GM21528 (cell line): ENCODE results near the gene LDLRAD4.

Source experiments
- ATAC-seq: cut with Tn5 transposase; IDR thresholded peaks from one replicate; pipeline ENCODE4 v1.9.1; 2021; ENCODE audit warnings: mild to moderate bottlenecking, moderate library complexity; ENCODE audit not compliant: unreplicated experiment, low FRiP score

LDLRAD4 gene

DNA sequence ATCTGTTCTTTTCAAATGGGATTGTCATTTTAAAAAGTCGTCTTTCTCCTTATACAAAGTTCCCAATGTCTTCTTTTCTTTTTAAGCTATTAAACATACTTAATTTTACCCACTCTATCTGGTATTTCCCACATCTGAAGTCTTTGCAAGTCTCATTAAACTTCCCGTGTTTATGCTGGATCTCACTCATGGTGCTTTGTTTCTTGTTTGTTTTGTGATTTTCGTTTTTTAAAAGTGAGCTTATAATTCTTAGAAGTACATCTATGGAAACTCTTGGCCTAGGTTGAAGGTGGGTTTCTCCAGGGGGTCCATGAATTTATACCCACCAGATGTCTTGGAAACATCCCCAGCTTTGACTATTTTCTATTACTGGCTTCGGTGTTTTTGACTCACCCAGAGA, 299.8 kb downstream of the LDLRAD4 start:
- no peak for ATAC-seq

DNA sequence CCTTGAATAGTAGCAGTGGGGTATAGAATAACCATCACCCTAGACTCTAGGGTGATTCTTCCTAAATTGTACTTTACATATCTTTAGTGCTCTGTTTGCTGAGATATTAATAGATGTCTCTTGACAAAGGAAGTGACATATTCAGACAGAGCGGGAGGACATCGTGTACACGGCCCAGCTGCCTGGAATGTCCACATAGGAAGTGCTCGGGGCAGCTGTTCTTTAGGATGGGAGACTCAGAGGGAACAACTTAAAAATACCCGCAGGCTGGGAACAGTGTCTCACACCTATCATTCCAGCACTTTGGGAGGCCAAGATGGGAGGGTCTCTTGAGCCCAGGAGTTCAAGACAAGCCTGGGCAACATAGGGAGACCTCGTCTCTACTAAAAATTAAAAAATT, 301.7 kb downstream of the LDLRAD4 start:
- ATAC-seq: no peak

DNA sequence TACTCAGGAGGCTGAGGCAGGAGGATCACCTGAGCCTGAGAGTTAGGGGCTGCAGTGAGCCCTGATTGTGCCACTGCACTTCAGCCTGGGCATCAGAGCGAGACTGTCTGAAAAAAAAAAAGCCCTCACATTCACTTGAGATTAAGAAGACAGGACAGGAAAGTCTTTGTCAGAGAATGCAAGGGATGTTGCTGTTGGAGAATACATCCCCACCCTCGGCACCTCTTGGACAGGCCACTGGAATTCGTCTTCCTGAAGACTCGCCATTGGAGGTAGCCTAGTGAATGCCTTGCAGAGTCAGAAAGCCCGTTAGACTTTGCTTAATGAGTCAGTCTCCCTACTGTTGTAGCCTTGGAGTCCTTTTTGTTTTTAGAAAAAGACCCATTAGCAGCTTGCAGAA, 302.2 kb downstream of the LDLRAD4 start:
- no peak for ATAC-seq

DNA sequence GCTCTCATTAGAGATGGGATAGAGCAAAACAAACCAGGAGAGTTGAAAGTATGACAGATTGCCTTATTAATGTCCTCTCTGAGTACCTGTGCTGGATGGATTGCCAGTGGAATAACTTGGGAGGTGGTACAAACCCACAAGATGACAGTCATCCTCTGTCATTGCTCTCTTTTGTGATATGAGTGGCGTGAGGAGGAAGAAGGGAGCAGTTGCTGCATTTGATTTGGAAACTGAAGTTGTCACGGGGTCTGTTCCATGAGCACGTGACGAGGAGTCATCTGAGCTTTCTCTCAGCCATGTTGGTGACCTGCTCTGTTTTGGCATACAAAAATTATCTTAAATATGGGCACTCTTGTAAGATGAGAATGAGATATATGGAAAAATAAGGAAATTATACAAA, 302.9 kb downstream of the LDLRAD4 start:
- ATAC-seq: no peak

DNA sequence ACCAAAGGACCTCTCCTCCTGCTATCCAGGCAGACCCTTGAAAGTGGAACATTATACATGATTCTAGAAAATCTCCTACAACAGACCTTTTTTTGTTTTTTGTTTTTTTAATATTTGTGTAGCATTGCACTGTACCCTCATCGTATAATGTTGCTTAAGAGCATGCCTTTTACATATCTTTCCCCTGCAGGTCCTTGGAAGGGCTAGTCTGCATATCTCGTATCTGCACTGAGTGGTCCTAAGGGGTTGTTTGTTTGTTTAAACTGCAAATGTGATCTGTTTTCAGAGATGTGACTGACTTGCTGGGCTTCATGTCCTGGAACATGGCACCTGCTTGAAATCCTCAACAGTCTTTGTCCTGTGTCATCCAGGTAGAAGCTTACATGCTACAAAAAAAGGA, 303.7 kb downstream of the LDLRAD4 start:
- ATAC-seq: no peak

DNA sequence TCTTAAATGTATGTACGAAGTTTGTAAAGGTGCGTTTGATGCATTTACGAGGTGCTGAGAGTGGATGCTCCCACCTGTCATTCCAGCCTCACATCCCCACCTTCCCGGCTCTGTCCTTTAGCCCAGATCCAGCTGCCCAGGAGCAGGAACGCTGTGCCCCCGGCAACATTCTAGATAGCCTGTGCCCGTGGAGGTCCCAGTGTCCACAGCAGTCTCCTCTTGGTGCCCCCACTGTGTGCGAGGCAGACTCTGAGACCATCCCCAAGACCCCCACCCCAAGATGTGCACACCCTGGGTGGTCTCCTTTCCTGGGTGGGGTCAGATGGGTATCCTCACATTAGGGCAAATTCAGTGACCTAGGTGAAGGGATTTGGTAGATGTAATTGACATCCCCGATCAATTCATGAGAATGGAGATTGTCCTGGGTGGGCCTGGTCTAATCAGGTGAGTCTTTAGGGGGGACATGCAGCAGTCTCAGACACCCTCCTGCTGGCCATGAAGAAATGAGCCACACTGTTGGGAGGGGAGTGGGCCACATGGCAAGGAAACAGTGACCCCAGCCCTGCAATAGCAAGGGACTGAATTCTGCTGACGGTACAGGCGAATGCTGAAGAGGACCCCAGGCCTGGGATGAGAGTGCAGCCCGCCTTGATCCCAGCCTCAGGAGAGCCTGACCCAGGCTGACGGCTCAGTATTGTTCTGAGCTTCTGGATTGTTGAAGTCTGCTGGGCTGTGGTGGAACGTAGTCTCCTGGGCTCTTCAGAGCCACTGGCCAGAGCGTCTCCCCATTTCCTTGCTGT, 304.5 kb downstream of the LDLRAD4 start:
- ATAC-seq: no peak

DNA sequence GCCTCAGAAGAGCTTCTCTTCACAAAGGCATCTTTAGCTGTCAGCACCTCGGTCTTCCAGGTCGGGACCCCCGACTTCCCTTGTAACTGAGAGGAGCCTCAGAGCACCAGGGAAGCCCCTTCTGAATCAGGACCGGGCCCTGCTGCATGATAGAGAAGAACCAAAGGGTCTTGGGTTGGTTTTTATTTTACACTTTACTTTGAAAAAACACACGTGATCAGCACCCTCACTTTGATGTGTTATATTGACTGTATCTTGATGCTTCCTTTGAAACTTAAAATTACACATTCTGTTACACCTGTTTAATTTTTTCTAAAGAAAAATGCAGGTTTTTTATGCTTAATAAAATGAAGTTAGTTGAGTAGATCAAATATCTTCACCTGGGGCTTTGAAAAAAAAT, 305.5 kb downstream of the LDLRAD4 start:
- no peak for ATAC-seq

DNA sequence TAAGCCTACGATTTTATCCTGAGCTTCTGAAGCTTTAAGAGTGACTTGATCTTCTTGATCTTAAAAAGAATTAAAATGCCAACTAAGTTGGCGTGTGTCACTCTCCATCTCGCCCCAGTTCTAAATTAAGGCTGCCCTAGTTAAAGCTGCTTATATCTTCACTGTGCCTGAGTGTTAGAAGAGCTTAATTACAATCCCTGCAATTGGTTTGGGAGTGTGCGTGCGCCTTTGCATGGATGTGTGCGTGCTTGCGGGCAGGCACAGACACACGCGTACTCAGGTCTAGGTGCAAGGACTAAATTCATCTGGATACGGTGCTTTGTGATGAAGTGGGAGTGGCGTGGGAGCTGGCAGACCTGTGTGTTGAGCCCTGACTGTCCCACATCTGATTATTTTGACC, 306.3 kb downstream of the LDLRAD4 start:
- ATAC-seq: no peak

DNA sequence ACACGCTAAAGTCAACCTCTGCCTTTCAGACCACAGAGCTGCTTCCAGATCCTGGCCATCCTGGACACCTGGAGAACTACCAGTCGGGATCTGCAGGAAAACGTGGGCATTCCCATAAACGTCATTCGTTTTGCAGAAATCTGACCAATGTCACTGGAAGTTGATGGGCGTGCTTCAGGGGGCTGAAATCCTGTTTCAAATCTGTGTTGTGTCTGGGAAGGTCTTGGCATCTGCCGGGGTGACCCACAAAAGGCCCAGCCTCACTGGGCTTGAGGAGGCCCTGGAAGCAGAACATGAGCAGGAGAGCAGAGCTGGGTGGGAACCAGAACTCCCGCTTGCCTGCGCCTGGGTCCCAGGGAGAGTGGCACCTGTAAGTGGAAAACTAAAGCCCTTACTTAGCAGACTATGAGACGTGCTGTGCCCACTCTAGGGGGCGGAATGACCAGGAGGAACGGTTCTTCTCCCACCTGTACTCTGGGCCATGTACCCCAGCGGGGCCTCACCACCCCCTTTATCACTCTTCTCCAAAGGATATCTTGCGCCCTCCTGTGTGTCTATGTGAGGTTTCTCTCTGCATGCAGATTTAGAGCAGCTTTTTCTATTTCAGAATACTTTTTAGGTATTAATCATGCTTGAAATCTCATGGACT, 306.9 kb downstream of the LDLRAD4 start:
- no peak for ATAC-seq

DNA sequence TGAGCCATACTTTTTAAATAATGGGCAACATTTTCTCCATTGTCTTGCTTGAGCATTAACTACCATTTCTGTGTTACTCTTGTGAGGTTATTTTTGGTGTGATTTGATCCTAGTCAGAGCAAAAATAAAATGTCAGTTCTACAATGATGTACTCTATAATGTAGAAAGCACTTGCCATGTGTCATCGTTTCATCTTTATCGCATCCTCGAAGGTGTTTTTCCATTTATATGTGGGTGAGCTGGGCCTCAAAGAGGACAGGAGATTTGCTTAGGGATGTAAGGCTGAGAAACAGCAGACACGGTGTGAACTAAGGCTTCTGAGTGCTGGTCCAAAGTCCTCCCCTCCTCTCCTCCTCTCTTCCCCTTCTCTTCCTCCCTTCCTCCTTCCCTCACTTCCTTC, 308.0 kb downstream of the LDLRAD4 start:
- no peak for ATAC-seq

DNA sequence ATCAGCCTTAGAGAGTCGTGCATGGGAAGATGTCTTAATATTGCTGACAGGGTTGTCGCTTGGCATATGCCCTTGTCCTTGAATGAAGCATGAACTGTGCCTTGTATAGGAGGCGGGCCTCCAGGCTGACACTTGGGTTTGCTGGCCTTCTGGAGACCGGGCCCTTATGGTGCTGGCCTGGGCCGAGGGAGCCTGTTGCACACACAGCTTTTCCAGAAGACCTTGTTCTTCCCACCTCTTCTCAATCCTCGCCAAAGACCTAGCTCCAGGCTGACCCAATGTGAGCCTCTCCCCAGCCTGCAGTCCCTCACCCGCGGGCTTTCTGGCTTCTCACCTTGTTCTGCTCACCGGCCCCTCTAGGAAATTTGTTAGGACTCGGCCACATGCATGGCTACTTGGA, 308.7 kb downstream of the LDLRAD4 start:
- ATAC-seq: no peak

DNA sequence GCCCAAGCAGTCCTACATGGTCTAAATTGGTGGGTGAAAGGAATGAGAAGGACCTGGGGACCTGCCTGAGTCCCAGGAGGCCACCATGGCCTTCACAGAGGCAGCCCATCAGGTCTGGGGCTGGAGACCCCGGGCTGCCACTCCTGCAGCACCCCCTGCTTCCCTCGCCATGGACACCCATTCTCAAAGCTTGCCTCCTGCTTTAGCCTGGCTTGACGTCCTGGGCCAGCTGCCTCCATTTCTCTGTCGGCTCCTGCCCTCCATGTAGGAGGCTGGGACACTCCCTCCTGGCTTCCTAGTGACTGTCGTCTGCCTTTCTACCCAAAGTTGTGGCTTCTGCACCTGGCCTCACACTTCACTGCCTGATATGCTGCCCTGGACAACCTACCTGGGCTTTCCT, 309.2 kb downstream of the LDLRAD4 start:
- ATAC-seq: no peak

DNA sequence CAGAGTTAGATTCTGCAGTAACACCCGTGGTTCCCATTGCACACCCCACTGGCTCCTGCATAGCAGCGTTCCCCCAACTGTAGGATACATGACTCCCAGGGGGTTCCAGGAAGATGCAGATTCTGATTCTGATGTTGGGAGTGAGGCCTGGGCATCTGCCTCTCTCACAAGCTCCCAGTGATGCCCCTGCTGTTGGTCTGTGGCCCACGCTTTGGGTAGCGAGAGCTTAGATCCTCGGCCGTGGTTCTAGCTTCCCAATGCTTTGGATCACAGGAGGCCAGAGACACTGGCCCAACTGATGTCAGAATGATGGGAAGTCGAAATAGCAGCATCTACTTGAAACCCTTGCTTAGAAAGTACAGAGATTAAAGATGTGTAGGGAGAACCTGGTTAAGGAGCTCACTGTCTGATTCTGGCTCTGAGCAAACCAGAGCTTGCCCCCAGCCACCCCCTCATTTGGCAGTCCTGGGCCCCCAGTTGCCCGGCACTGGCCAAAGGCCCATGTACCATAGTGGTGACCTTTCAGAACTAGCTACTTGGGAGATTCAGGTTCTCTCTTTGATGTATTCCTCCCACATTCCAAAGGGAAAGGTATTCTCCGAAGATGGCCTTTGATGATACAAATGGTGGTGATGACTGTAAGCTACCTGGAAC, 310.3 kb downstream of the LDLRAD4 start:
- ATAC-seq: no peak

DNA sequence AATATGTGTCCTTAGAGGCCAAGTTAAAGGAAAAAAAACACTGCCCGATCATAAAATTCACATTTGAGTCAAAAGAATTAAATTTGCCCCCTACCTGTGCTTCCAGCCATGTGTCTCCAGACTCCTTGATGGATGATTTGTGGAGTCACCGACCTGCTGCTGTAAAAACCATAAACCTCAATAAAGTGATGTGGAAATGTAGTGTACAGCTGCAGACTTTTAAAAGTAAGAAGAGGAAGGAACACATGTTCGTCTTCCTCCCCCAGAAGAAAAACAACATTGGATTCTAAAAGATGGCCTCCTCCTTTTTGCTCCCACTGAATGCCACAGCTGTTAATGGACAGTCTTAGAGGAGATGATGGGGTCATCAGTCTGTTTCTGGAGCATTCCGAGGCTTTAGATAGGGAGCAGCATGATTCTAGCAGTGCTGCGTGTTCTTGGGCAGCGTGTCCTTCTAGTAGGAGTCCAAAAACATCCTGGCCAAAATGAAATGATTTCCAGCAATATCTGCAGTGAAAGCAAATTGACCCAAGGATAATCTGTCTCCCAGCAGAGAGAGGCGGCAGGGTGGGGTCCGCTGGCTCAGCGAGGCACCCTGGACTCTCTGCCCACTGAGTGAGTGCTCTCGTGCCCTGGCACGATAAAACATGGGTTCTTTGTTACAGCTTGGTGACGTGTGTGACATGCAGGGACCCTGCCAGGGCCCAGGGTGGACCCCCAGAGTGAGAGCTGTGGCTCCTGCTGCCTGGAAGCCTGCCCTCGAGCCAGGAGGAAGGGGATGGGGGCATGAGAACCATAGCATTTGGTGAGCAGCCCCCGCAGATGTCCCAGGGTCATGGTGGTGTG, 311.7 kb downstream of the LDLRAD4 start:
- no peak for ATAC-seq

DNA sequence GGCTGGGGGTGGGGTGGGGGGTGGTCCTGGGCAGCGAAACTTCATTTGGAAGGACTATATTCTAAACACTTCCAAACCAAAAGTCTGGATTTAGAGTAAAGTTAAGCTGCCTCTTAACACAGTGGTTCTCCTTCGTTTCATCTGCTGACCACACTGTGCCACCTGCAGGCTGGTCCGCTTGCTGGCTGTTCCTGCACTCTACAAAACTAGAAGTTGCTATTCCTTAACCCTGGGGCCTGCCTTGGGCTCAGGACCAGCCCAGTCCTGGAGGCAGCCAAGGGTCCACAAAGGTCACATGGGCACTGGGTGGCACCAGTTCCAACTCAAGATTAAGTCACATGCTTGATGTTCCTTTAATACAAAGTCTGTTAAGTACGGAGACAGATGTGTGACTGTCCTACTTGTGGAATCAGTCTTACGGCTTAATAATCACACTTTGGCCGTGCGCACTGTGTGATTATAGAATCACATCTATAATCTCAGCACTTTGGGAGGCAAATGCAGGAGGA, 312.4 kb downstream of the LDLRAD4 start:
- ATAC-seq: no peak

DNA sequence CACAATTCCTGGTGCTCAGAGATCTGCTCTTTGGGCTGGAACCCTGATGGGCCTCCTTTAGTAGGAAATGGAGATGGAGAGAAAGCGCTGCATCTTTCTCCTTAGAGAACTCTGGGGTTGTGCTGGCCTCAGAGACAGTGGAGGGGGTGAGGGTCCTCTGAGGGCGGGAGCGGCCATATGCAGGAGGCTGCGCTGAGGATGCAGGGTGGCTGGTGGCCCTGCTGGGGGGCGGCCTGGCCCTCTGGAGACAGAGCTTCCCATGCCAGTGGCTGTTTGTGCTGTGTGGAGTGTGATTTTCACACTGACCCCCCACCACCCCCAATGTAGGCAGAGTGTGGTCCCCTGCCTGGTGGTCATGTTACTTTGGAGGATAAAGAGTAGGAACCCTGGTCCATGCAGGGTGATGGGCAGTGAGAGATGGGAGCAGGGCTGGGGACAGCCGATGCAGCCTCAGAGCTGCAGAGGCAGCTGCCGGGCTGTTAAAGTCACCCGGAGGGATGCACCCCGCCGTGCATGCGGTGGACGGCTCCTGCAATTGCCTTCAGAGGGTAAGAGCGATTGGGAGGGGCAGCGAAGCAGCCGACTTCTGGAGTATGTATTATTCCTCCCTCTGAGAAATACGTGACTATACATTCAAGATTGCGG, 313.2 kb downstream of the LDLRAD4 start:
- no peak for ATAC-seq

DNA sequence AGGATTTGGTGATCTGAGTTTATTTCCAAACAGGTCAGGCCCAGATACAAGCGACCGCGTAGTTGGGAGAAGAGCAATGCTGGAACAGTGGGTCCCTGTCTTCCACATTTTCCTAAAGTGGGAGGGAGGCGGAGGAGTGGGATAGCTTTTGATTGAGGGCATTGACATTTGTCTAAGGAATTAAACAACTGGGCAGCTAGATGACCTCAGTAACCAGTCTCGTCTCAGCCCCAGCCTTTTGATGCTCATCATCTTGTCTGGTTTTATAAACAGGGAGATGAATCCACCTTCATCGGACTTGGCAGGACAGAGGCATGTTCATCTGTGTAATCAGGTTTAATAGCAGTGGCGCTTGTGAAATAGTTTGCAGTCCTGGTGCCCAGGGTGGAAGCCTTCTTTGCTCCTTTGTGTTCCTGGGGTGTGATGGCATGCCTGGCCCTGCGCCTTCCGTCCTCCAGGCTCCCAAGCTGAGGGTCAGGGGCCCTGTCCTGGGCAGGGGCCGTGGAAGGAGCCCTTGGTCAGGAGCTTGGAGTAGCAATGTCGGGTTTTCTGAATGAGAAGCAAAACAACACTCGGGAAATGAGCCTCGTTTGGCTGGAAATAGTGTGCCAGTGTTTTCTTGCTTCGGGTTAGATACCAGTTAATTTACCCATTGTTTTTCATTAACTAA, 314.0 kb downstream of the LDLRAD4 start:
- no peak for ATAC-seq

DNA sequence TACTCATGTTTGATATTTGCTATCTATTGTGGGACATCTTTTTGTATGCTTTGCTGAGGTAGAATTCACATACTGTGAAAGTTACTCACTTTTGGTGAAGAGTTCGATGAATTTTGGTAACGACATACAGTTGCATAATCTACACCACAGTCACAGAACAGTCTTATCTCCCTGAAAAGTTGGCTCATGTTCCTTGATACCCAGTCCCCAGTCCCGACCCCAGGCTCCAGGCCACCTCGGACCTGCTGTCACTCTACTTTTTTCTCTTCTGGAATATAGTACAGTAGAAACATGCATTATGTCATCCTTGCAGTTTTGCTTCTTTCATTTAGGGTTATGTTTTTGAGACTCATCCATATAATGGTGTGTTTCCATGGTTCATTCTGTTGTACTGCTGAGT, 316.1 kb downstream of the LDLRAD4 start:
- ATAC-seq: no peak

DNA sequence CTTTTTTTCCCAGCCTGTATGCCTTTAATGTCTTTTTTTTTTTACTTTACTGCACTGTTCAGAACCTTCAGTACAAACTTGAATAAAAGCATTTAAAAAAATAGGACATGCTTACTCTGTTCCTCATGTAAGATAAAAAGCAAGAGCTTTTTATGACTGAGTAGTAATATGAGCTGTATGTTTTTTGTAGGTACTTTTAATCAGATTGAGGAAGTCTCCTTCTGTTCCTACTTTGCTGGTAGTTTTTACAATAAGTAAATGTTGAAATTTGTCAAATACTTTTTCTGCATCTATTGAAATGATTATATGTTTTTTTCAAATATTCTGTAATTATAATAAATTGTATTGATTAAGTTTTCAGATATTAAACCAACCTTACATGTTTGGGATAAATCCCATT, 318.0 kb downstream of the LDLRAD4 start:
- no peak for ATAC-seq
